ENCODE measurements around the gene KRTAP4-8.

GRCh38 chr17:41145261-41145660, 47.3 kb upstream of the KRTAP4-8 start:
- no peak for TF ChIP-seq ATF2 (IDR thresholded peaks at IDR 0.05; ENCODE audit: low read length)
- no peak for TF ChIP-seq CTCF (IDR thresholded peaks at IDR 0.05; ENCODE audit: control extremely low read depth in 1 of 3, insufficient read depth in 1 of 3, low read depth in 1 of 3, low read length in 3 of 3)
- TF ChIP-seq FOSL1 (IDR thresholded peaks at IDR 0.05; ENCODE audit: insufficient read depth, low read depth, low read length) = no peak
- no peak for TF ChIP-seq GABPA (IDR thresholded peaks at IDR 0.05; ENCODE audit: borderline replicate concordance, insufficient read depth, low read length)
- TF ChIP-seq YY1 (IDR thresholded peaks at IDR 0.05; ENCODE audit: low read depth, low read length) = no peak
- no peak for TF ChIP-seq POLR2A (IDR thresholded peaks at IDR 0.05; ENCODE audit: control extremely low read depth in 1 of 2, low read depth in 2 of 2, low read length in 2 of 2)
- no peak for TF ChIP-seq TEAD4 (IDR thresholded peaks at IDR 0.05; ENCODE audit: low read depth, low read length)
